Activated CD4-positive, alpha-beta T cell treated with anti-CD3 and anti-CD28 coated beads, Interleukin-2, amount 50 U/mL, for 1 hour (primary cell): ENCODE results near the gene ICAM5.

Source experiments
- DNase-seq: peaks from one replicate; pipeline ENCODE4 v3.0.0-alpha.2; 2020

Gene ICAM5

GRCh38 chr19:10292789-10293636, 3.3 kb downstream of the ICAM5 start:
- no peak for DNase-seq

DNA sequence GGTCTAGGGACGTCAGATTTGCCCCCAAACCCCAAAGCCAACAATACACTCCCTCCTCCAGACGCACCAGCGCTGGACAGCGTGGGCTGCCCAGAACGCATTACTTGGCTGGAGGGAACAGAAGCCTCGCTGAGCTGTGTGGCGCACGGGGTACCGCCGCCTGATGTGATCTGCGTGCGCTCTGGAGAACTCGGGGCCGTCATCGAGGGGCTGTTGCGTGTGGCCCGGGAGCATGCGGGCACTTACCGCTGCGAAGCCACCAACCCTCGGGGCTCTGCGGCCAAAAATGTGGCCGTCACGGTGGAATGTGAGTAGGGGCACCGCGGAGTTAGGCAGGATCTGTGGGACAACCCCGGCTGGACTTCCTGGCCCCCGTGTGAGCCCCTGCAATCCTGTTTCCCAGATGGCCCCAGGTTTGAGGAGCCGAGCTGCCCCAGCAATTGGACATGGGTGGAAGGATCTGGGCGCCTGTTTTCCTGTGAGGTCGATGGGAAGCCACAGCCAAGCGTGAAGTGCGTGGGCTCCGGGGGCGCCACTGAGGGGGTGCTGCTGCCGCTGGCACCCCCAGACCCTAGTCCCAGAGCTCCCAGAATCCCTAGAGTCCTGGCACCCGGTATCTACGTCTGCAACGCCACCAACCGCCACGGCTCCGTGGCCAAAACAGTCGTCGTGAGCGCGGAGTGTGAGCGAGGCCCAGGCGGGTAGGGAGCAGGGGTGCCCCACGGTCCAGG, 4.0 kb downstream of the ICAM5 start:
- no peak for DNase-seq

DNA sequence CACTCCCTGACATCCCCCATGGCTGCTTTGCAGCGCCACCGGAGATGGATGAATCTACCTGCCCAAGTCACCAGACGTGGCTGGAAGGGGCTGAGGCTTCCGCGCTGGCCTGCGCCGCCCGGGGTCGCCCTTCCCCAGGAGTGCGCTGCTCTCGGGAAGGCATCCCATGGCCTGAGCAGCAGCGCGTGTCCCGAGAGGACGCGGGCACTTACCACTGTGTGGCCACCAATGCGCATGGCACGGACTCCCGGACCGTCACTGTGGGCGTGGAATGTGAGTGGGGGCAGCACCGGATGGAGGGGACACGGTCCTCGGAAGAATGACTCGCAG, 4.6 kb downstream of the ICAM5 start:
- DNase-seq: no peak

- DNase-seq: peak; percentile 66
These were observed 5.6 kb downstream of the ICAM5 start for GRCh38 chr19:10295305-10295846.

- no peak for DNase-seq
These were observed 6.3 kb downstream of the ICAM5 start for GRCh38 chr19:10295847-10296591.

GRCh38 chr19:10299545-10300458, 10.1 kb downstream of the ICAM5 start:
- no peak for DNase-seq

DNA sequence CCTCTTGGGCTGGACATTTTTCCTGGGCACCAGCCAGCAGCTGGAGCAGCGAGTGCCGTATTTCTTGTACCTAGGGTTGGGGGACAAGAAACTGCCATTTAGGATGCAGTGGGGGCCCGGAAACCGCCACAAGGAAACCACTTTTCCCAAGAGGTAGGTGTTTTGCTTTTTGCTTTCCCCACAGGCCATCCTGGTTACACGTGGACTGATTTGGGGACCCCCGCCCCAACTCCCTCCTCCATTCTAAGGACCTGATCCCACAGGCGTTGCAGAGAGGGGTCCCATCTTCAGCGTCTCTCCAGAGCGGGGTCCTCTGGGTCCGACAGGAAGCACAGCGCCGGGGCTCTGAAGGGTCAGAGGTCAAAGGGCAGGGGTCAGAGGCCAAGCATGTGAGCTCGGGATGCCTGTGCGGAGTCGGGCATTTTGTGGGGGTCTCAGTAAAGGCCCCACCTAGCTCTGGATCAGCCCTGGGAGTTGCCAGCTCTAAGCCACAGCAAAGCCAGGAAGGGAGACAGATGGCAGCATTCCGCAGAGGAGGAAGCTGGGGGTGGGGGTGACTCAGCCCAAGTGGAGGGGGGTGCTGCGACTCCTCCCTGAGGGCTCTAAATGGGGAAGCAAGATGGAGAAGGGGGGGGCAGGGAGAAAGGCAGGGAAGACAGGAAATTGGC, 15.5 kb downstream of the ICAM5 start:
- no peak for DNase-seq

- no peak for DNase-seq
These were observed 16.6 kb downstream of the ICAM5 start for GRCh38 chr19:10306327-10306726.

DNA sequence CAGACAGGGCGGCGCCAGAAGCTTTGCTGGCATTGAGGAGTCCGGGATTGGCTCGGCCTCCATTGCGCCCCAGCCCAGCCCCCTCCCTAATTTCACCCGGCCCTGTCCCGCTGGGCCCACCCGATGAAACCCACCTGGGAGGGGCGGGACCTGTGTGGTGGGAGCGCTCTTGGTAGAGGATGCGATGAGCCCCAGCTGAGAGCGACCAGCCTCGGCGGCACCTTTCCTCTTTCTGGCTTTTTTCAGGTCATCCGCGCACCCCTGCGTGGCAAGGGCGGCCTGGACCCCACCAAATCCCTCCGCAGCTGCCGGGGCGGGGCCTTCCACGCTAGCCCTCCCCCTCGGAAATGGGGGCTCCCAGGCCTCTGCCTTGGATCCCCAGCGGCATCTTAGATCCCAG, 19.7 kb downstream of the ICAM5 start, which contains the start of gene ZGLP1:
Gene ZGLP1 (minus strand): TSS at position 393 of the 400 bp plus-strand sequence.
- no peak for DNase-seq

DNA sequence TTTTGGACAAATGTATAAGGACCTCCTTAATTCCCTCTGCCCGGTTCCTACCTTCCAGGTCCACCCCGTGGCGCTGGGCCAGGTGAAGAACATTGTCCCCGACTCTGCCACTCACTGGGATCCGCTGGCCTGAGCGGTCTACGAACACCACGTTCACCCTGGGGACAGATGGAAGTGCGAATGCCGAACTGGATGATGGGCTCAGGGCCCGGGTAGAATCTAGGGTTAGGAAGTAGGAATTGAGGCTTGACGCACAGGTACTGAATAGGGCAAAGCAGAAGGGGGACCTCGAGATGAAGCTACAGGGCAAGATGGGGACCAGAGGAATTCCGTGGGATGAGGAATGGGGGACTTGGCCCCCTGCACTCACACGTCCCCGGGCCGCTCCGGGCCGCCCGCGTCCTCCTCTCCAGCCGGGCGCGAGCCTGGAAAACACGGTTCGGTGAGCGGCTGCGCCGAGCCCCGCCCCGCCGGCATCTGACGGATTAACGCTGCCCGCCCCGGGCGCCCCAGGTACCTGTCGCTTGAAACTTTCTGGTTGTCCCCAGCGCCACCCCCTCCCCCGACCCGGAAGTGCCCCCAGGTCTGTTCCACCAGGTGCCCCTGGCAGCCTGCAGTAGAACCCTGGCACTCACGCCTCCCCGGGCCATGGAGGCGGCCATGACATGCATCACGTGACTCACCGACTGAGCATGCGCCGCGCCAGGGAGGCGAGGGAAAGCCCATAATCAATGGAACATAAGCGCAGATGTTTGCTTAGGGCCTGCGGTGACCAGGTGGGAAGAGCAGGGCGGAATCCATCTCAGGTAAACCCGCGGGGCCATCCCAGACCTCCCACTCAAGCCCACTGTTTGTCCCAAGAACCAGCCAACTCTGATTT, 25.8 kb downstream of the ICAM5 start, which contains the start of gene FDX2:
Gene FDX2 (minus strand): TSS at position 681 of the 880 bp plus-strand sequence. CDS start 19 bp downstream, at position 662.
- DNase-seq: peak; percentile 93

DNA sequence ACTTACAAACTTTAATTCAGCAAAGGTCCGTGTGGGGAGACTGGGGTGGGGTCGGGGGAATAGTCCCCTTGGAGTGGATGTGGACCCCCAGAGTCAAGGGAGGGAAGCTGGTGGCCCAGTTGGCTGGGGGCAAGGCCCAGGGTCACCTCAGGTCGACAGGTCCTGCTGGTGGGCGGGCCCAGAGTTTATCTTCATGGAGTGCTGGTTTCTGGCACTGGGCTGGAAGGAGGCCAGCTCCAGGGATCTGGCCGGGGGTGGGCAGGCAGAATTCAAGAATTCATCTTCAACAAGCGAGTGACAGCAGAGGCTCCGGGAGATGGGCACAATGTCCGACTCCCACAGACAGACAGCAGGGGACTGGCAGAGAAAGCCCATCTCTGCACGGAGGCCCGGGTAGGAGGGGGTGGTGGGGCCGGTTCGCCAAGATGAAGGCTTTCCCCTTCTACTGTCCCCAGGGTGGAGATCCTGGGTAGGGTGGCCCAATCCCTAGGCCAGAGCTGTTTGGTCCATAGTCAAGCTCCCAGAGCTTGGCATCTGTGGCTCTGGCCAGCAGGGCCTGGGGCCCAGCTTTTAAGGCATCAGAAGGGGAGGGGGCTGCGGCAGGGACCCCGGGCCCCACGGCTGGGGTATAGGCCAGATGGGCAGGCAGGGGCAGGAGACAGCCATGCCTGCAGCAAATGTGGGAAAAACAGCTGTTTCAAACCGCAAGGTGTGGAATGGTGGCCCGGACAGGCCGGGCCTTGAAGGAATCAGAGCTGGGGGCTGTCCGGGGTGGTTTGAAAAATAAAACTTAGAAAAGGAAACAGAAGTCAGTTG, 26.7 kb downstream of the ICAM5 start:
- DNase-seq: no peak

DNA sequence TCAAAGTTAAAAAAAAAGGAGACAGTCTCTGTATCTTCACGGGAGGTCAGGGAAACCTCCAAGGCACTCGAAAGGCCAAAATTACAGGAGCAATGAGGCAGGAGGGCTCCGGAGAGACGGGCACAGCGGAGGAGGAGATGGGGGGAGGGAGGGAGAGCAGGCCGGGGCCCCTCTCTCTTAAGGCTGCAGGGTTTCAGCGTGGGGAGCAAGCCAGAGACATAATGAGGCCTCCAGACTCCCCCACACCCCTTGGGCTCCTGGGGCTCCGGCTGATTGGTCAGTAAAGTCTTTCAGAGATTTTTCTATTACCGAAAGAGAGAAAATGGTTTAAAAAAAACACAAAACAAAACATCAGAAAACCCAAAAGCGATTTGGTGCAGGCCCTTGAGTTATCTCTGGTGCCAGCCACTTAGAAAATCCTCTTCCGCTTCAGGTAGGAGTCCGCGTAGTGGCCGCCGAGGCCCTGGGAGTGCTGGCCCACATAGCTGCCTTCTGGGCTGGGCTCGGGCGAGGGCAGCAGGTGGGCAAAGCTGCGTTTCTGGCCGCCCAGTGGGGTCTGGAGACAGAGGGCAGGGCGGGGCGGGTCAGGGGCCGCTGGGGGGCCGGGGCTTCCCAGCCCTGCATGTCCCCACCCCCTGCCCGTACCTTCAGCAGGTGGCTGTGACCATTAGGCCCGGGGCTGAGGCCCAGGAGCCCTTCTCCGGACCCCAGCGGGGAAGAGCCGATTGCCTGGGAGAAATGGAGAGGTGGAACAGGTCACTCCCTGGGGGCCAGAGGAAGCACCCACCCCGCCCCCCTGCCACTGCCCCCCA, 27.5 kb downstream of the ICAM5 start:
- DNase-seq: no peak

- DNase-seq: no peak
These were observed 28.2 kb downstream of the ICAM5 start for GRCh38 chr19:10317857-10318462.

DNA sequence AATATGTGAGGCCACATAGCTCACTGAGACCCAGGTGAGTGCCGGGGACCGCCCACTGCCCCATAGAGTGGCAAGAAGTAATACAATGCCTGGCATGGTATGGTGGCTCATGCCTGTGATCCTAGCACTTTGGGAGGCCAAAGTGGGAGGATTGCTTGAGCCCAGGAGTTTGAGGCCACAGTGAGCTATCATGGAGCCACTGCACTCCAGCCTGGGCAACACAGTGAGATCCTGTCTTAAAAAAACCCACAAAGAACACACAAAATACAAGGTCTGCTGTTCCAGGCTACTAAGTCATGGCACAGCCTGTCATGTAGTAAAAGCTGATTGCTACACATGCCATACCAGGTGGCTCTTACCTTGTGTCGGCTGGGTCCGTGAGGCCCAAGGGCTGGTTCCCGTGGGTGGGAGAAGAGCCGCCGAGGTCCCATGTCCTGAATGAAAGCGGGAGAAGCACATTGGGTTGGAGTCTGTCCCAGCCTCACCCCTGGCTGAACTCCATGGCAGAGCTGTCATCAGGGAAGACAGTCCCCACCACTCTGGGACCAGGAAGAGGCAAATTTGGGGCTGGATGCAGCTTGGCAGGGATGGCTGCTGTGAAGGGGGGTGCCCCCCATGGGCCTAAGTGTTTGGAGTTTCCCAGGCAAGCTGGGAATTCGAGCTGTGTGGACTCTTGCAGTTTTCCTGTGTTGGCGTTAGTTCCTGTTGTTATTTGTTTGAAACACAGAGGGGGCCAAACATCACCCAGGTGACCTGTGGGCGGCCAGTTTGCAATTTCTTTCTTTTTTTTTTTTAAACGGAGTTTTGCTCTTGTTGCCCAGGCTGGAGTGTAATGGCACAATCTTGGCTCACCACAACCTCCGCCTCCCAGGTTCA, 29.3 kb downstream of the ICAM5 start:
- no peak for DNase-seq

DNA sequence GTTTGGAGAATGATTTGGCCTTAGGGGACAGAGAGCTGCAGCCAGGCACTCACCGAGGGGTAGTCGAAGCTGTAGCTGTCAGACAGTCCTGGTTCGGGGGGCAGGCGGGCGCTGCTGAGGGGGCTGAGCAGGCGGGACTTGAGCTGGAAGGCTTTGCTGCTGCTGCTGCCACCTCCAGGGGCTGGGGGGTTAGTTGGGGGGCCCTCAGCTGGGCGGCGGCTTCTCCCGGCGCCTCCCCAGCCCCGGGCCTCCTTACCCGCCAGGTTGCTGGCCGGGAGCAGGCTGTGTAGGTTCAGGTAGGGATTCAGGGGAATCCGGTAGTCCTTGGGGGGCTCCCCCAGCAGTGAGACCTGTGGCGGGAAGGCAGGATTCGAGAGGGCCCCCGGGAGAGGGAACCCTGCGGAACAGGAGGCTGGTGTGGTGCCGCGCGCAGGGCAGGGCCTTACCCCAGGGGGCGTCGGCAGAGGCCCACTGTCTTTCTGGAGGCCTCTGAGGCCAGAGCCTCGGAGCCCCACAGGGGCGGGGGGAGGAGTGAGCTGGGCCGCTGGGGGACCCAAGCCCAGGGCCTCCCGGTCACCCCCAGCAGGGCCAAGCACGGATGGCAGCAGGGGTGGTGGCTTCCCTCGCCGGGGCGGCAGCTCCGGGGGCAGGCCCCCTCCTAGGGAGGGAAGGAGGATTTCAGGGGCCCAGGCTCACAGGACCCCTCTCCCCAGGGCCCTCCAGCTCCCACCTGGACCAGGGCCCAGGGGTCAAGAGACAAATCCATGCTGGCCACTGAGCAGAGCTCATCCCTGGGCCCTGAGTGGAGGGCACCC, 31.1 kb downstream of the ICAM5 start:
- no peak for DNase-seq

DNA sequence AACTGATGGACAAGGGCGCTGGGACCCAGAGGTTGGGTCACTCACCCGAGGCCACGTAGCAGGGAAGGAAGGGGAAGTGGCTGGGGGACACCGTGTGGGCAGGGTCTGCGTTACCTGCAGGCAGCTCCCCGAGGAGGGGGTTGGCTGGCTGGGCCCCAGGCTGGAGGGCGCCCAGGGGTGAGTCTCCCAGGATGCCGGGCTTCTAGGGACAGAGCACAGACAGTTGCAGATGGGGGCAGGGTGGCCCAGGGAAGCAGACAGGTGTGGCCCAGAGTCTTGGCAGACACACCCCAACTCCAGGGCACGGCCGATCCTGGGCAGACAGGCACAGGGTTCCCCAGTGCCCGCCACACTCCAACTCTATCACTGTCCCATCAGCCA, 31.7 kb downstream of the ICAM5 start:
- DNase-seq: no peak
